HepG2 (cell line): ENCODE results near the gene LRRC10B.

Source experiments
- ATF7 ChIP-seq, 2 experiments: fragments of 450-650 bp in 1 of 2; sonication (generic) in 1 of 2; formaldehyde crosslinking in 1 of 2; IDR thresholded peaks; 2 replicates each; pipeline versions ENCODE4 v1.4.0 to v1.6.1; 2016 to 2020; ENCODE audit warnings: antibody characterized with exemption in 1 of 2, mild to moderate bottlenecking in 1 of 2, missing genetic modification reagents in 1 of 2
- ELF4 ChIP-seq: sonication (generic); formaldehyde crosslinking; IDR thresholded peaks from 2 replicates; pipeline ENCODE4 v1.5.0; 2020; ENCODE audit warnings: missing genetic modification reagents, mild to moderate bottlenecking, moderate library complexity, borderline replicate concordance
- HOXA9 ChIP-seq: sonication (generic); formaldehyde crosslinking; IDR thresholded peaks from 2 replicates; pipeline ENCODE4 v1.8.1; 2022; ENCODE audit warnings: missing genetic modification reagents, mild to moderate bottlenecking, moderate library complexity, borderline replicate concordance
- NFIC ChIP-seq: IDR thresholded peaks from 2 replicates; pipeline ENCODE4 v1.6.1; 2012; ENCODE audit warnings: mild to moderate bottlenecking, low read length, inconsistent platforms
- SIN3A ChIP-seq: IDR thresholded peaks from 2 replicates; pipeline ENCODE4 v1.6.1; 2011; ENCODE audit warnings: low read depth, mild to moderate bottlenecking, control low read depth, low read length, borderline replicate concordance
- SRSF9 ChIP-seq: fragments of 200-400 bp; formaldehyde crosslinking; IDR thresholded peaks from 2 replicates; pipeline ENCODE4 v1.6.1; 2018; ENCODE audit warnings: borderline replicate concordance, mild to moderate bottlenecking, low read depth, low read length; ENCODE audit not compliant: insufficient read depth, poor library complexity, severe bottlenecking
- THYN1 ChIP-seq: sonication (generic); formaldehyde crosslinking; IDR thresholded peaks from 2 replicates; pipeline ENCODE4 v1.8.1; 2023; ENCODE audit warnings: low read depth, mild to moderate bottlenecking, moderate library complexity, missing genetic modification reagents, borderline replicate concordance
- ZNF24 ChIP-seq: fragments of 450-650 bp; IDR thresholded peaks from 2 replicates; pipeline ENCODE4 v1.6.1; 2017; ENCODE audit warnings: antibody characterized with exemption, mild to moderate bottlenecking
- ZZZ3 ChIP-seq: sonication (generic); formaldehyde crosslinking; IDR thresholded peaks from 2 replicates; pipeline ENCODE4 v1.4.0; 2020; ENCODE audit warnings: missing genetic modification reagents, mild to moderate bottlenecking, borderline replicate concordance
- TF ChIP-seq, protein P1 (sequence below): IDR thresholded peaks from 2 replicates; pipeline ENCODE4 v1.6.1; 2012; ENCODE audit warnings: inconsistent platforms
- TF ChIP-seq, protein P2 (sequence below): sonication (generic); formaldehyde crosslinking; IDR thresholded peaks from 2 replicates; pipeline ENCODE4 v1.5.0; 2020; ENCODE audit warnings: mild to moderate bottlenecking, missing genetic modification reagents, moderate library complexity

DNA sequence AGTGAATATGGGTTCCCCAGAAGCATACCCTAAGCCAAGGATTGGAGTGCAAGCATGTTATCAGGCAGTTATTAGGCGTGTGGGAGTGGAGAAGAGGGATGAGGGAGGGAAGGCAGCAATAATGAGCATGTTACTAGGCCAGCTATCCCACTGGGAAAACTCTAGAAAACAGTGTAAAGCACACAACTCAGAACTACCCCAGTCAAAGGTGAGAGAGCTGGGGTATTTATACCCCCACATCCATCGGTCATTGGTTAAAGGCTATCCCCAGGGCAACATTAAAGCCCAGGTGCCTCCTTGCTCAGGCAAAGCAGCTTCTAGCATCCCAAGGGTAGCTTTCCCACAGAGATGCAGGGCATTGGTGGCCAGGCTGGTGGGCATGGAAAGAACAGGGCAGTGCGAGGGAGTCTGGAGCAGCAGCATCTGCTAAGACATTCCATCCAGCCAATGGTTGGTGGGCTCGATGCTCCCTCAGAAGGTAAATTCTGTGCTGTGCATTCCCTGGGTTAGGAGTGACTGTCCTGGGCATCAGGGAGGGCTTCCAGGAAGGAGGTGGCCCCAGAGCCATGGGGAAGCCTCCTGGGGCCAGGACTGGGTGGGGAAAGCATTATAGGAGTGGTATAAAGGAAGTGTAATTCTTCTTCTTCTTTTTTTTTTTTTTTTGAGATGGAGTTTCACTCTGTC lies 21.1 kb upstream of the LRRC10B start:
- TF ChIP-seq ATF7 (IDR thresholded peaks at IDR 0.05), result no peak
- TF ChIP-seq ATF7 (CRISPR knock-in tag; IDR thresholded peaks at IDR 0.05), result no peak
- TF ChIP-seq HOXA9, result no peak
- TF ChIP-seq ELF4 (CRISPR knock-in tag), result no peak
- no peak for TF ChIP-seq ZZZ3 (CRISPR knock-in tag)
- TF ChIP-seq, protein P1, sequence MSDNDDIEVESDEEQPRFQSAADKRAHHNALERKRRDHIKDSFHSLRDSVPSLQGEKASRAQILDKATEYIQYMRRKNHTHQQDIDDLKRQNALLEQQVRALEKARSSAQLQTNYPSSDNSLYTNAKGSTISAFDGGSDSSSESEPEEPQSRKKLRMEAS, result no peak
- TF ChIP-seq SRSF9, result no peak
- no peak for TF ChIP-seq SIN3A
- no peak for TF ChIP-seq NFIC
- TF ChIP-seq, protein P2, sequence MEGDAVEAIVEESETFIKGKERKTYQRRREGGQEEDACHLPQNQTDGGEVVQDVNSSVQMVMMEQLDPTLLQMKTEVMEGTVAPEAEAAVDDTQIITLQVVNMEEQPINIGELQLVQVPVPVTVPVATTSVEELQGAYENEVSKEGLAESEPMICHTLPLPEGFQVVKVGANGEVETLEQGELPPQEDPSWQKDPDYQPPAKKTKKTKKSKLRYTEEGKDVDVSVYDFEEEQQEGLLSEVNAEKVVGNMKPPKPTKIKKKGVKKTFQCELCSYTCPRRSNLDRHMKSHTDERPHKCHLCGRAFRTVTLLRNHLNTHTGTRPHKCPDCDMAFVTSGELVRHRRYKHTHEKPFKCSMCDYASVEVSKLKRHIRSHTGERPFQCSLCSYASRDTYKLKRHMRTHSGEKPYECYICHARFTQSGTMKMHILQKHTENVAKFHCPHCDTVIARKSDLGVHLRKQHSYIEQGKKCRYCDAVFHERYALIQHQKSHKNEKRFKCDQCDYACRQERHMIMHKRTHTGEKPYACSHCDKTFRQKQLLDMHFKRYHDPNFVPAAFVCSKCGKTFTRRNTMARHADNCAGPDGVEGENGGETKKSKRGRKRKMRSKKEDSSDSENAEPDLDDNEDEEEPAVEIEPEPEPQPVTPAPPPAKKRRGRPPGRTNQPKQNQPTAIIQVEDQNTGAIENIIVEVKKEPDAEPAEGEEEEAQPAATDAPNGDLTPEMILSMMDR (CRISPR knock-in tag), result no peak
- TF ChIP-seq ZNF24, result no peak
- no peak for TF ChIP-seq THYN1 (CRISPR knock-in tag)
